ENCODE measurements around the gene URB1.

GRCh38 chr21:32307706-32308105 lies 85.1 kb downstream of the URB1 start:
- TF ChIP-seq EZH2 (IDR thresholded peaks at IDR 0.05): no peak
- TF ChIP-seq POLR2AphosphoS5 (IDR thresholded peaks at IDR 0.05; ENCODE audit: borderline replicate concordance, low read depth, low read length): no peak
- TF ChIP-seq FOXP2 (optimal IDR thresholded peaks at IDR 0.05; ENCODE audit: control extremely low read depth, extremely low read length, insufficient read depth): no peak

All from SK-N-MC (cell line).